Kasumi-1 (cell line): ENCODE measurements around the gene PARPBP.
"Not testable (repeated sequence)": the region's sequence is repeated elsewhere in the genome, so short reads cannot be mapped to it uniquely, and the experiment has no call there.

Source experiments
- DNase-seq, 2 experiments: peaks; one replicate each; lab custom pipeline; 2025; lab: John Stamatoyannopoulos, UW

PARPBP gene

GRCh38 chr12:102155206-102155605 is 35.2 kb downstream of the PARPBP start:
- DNase-seq = not testable (repeated sequence)

GRCh38 chr12:102163383-102163782 is 43.4 kb downstream of the PARPBP start:
- no peak for DNase-seq

GRCh38 chr12:102167821-102168604 is 48.0 kb downstream of the PARPBP start:
- DNase-seq = peak; percentile 31 to 41

- peak in 1 of 2 experiments; percentile 17 for DNase-seq
Measured at GRCh38 chr12:102169922-102170621, 50.1 kb downstream of the PARPBP start.

GRCh38 chr12:102171951-102172350 is 52.0 kb downstream of the PARPBP start:
- no peak for DNase-seq

- no peak for DNase-seq
Measured at GRCh38 chr12:102172436-102172835, 52.5 kb downstream of the PARPBP start.

GRCh38 chr12:102174117-102174516 is 54.1 kb downstream of the PARPBP start:
- no peak for DNase-seq

GRCh38 chr12:102174761-102175160 is 54.8 kb downstream of the PARPBP start:
- no peak for DNase-seq

- no peak for DNase-seq
Measured at GRCh38 chr12:102182635-102183034, 62.7 kb downstream of the PARPBP start.

- no peak for DNase-seq
Measured at GRCh38 chr12:102195826-102196225, 75.8 kb downstream of the PARPBP start.

GRCh38 chr12:102197789-102198188 is 77.8 kb downstream of the PARPBP start, which contains the start of gene PMCH:
TSS of gene PMCH (minus strand) at chr12:102197833. CDS start at chr12:102197770, 63 bp downstream.
- no peak for DNase-seq

- no peak for DNase-seq
Measured at GRCh38 chr12:102201436-102202061, 81.6 kb downstream of the PARPBP start.

- DNase-seq = no peak
Measured at GRCh38 chr12:102202556-102202955, 82.6 kb downstream of the PARPBP start.

GRCh38 chr12:102204025-102204424 is 84.0 kb downstream of the PARPBP start:
- DNase-seq = no peak

- DNase-seq = no peak
Measured at GRCh38 chr12:102215992-102216691, 96.2 kb downstream of the PARPBP start.

- no peak for DNase-seq
Measured at GRCh38 chr12:102220736-102221135, 100.8 kb downstream of the PARPBP start.

- no peak for DNase-seq
Measured at GRCh38 chr12:102227954-102228353, 108.0 kb downstream of the PARPBP start.

- DNase-seq = no peak
Measured at GRCh38 chr12:102232036-102232435, 112.1 kb downstream of the PARPBP start.

- DNase-seq = no peak
Measured at GRCh38 chr12:102232446-102232845, 112.5 kb downstream of the PARPBP start.

GRCh38 chr12:102234599-102234998 is 114.6 kb downstream of the PARPBP start:
- no peak for DNase-seq

- not testable (repeated sequence) for DNase-seq
Measured at GRCh38 chr12:102240859-102241258, 120.9 kb downstream of the PARPBP start.
